ENCODE results near the gene GRP.
"Not testable (repeated sequence)": the region's sequence is repeated elsewhere in the genome, so short reads cannot be mapped to it uniquely, and the experiment has no call there.

Gene GRP

DNA sequence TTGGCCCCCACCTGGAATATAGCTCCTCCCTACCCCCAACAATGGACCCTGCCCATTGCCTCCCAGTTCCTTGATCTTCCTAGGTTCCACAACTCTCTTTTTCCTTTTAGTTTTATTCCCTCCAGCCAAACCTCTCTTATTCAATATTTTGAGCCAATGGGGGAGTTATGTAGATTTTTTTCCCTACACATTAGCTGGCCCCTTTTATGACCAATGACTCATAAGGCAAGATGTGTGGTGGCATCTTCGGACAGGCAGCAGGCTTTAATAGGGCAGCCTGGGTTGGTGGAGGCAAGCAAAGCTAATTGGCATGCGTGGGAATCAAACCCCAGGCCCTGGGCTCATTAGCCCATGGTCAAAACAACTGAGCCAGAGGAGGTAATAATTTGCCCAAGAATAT, 9.2 kb downstream of the GRP start:
- no peak for DNase-seq (ENCODE audit: low read depth)

GRCh38 chr18:59229701-59230443, 9.9 kb downstream of the GRP start:
- no peak for DNase-seq (ENCODE audit: low read depth)

DNA sequence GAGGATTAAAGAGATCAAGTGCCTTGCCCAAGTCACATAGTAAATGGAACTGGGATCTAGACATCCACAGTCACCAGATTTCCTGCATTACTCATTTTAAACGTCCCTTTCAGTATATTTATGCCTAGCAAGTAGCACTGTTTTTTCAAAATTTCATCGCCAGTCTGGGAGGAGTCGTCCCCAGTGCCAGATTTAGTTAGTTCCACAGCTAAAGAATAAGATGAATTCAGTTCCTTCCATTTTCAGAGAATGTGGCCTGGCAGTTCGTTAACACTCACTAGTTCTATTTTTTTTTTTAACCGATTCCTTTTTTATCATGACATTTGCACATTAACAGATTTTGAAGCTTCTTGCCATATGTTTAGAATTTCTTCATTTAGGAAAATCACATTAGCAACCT, 11.2 kb downstream of the GRP start:
- no peak for DNase-seq (ENCODE audit: low read depth)

- DNase-seq (ENCODE audit: low read depth), result no peak
These were observed 11.9 kb downstream of the GRP start for GRCh38 chr18:59231877-59232276.

DNA sequence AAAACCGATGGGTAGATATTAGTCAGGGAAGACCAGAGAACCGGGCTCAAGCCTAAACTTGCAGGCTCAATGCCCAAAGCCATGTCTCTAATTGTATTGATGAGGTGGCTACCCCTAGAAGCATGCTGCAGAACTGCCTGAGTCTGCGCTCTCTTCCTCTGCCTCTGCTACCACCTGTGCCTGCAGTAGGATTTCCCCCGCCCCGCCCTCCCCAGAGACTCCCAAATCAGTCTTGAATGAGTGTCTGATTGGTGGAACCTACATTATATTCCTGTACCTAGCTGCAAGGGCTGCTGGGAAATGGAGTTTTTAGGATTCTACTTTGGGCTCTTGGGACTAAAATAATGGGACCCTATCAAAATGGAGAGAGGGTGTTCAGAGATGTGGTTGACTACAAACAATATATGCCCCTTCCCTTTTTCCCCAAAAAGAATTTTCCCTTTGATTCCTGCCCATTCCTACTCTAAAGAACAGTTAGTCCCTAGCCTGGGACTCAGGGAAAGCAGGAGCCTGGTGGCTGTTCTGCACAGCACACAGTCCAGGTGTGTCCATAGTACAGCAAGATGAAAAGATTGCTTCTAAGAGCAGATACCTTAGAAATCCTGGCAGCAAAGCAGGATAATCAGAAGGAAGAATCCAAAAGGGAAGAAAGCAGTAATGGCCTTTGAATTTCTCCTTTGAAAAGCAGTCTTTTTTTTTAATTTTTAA, 12.5 kb downstream of the GRP start:
- no peak for DNase-seq (ENCODE audit: low read depth)

- no peak for DNase-seq (ENCODE audit: low read depth)
These were observed 13.1 kb downstream of the GRP start for GRCh38 chr18:59233017-59233410.

- no peak for DNase-seq (ENCODE audit: low read depth)
These were observed 18.4 kb downstream of the GRP start for GRCh38 chr18:59238385-59238784.

GRCh38 chr18:59239642-59240041, 19.7 kb downstream of the GRP start:
- no peak for DNase-seq (ENCODE audit: low read depth)

DNA sequence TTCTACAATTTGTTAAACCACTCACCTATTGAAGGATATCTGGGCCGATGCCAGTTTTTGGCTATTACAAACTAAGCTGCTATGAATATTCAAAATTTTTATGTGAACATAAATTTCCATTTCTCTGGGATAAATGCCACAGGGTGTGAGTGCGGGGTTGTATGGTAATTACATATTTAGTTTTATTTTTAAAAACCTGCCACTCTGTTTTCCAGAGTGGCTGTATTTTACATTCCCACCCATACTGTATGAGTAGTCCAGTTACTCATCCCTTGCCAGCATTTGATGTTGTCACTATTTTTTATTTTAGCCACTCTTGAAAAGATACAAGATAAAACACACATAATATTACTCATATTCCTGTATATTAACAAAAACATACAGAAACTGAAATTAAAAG, 22.9 kb downstream of the GRP start:
- no peak for DNase-seq (ENCODE audit: low read depth)

DNA sequence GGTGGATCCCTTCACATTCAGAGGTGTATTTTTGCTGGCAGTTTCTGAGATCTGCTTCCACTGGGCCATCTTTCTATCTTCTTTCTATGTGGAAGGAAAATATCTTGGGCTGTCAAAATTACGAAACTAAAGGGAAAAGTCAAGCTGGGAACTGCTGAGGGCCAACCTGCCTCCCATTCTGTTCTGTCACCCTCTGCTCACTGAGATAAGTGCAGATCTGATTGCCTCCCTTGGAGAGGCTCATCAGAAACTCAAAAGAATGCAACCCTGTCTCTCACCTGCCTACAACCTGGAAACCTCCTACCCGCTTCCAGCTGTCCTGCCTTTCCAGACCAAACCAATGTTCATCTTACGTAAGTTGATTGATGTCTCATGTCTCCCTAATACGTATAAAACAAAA, 26.8 kb downstream of the GRP start:
- no peak for DNase-seq (ENCODE audit: low read depth)

DNA sequence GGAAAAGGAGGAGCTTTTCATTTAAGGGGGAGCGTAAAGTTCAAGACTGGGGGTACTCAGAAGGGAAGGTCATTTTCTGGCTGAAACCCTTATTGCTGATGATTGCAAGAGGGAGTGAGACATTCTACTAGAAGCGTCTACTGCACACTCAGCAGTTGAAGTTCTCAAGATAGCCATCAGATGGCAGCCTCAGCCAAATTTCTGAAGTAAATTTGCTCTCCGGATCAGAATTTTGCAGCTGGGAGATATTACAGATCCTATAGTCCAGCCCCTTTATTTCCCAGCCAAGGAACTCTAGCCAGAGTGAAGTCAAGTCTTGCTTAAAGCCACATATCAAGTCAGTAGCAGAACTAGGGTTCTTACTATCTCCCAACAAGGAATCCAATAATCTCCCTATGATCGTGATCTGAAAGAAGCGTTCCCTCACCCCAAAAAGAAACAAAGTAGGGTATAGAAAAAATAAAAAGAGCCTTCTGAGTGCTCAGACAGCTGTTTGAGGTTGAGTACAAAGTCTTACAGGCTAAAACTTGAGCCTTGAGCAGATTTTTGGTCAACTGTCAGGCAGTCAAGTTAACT, 29.3 kb downstream of the GRP start:
- DNase-seq (ENCODE audit: low read depth), result no peak

GRCh38 chr18:59255491-59255890, 35.5 kb downstream of the GRP start:
- not testable (repeated sequence) for DNase-seq (ENCODE audit: low read depth)

- not testable (repeated sequence) for DNase-seq (ENCODE audit: low read depth)
These were observed 41.9 kb downstream of the GRP start for GRCh38 chr18:59261842-59262241.

DNA sequence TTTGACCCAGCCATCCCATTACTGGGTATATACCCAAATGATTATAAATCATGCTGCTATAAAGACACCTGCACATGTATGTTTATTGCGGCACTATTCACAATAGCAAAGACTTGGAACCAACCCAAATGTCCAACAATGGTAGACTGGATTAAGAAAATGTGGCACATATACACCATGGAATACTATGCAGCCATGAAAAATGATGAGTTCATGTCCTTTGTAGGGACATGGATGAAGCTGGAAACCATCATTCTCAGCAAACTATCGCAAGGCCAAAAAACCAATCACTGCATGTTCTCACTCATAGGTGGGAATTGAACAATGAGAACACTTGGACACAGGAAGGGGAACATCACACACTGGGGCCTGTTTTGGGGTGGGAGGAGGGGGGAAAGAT, 42.3 kb downstream of the GRP start:
- DNase-seq (ENCODE audit: low read depth), result not testable (repeated sequence)

GRCh38 chr18:59263661-59264060, 43.7 kb downstream of the GRP start:
- no peak for DNase-seq (ENCODE audit: low read depth)

GRCh38 chr18:59264121-59264571, 44.2 kb downstream of the GRP start:
- no peak for DNase-seq (ENCODE audit: low read depth)

GRCh38 chr18:59264651-59265245, 44.8 kb downstream of the GRP start:
- no peak for DNase-seq (ENCODE audit: low read depth)

GRCh38 chr18:59265246-59265973, 45.5 kb downstream of the GRP start:
- no peak for DNase-seq (ENCODE audit: low read depth)

DNA sequence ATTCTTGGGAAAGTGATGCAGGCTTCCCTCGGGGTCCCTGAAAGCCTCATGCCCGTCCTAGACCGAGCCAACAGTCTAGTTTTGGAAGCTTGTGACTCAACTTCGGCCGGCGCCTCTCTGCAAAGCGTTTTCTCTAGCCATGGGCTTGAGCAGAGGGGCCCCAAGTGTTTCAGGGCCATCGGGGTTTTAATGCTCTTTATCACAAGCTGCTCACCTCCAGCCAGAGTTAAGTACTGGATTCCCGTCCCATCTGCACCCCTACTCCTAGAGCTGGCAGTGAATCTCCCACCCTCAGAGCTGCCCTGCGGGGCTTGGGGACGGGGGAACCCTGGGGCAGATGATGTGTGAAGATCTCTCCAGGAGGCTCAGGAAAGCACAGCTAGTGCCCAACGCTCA, 46.0 kb downstream of the GRP start:
- DNase-seq (ENCODE audit: low read depth), result no peak

DNA sequence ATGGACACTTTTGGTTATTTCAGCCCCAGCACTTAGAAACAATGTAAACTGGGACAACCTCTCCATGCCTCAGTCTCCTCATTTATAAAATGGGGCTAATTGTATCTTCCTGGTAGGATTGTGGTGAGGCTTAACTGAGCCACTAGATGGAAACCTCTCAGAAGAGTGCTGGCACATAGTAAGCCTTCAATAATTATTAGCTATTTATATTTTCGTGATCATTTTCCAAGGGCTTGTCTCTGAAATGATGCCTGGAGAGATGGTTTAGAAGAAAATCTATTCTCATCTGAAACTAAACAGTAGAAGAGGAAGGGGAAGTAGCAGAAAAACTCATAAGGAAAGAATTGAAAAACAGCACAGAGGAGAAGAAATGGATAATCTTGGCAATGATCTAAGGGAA, 46.5 kb downstream of the GRP start:
- DNase-seq (ENCODE audit: low read depth), result no peak

- DNase-seq (ENCODE audit: low read depth), result no peak
These were observed 47.0 kb downstream of the GRP start for GRCh38 chr18:59266886-59267502.

Data from T follicular helper cell (primary cell).